WERI-Rb-1 (cell line): ENCODE measurements around the gene GLB1L2.

ENCODE experiments used
- DNase-seq: peaks from one replicate; pipeline ENCODE4 v3.0.0-alpha.2; 2020
- H3K27ac ChIP-seq: fragments of 250-450 bp; sonication (Bioruptor Pico); 2 replicates; pipeline ENCODE4 v1.5.1; 2020; ENCODE audit warnings: mild to moderate bottlenecking, moderate library complexity
- H3K27me3 ChIP-seq: fragments of 250-450 bp; sonication (Bioruptor Pico); 2 replicates; pipeline ENCODE4 v1.5.1; 2021; ENCODE audit warnings: mild to moderate bottlenecking, low read depth, moderate library complexity; ENCODE audit not compliant: insufficient read depth, severe bottlenecking
- H3K36me3 ChIP-seq: fragments of 250-450 bp; sonication (Bioruptor Pico); 2 replicates; pipeline ENCODE4 v1.5.1; 2020; ENCODE audit warnings: mild to moderate bottlenecking, moderate library complexity
- H3K4me3 ChIP-seq: 2 replicates; pipeline ENCODE4 v1.5.1; 2011; ENCODE audit warnings: low read depth, mild to moderate bottlenecking, control low read depth, low read length
- H3K9me3 ChIP-seq: fragments of 250-450 bp; sonication (Bioruptor Pico); 2 replicates; pipeline ENCODE4 v1.5.1; 2021; ENCODE audit warnings: mild to moderate bottlenecking, moderate library complexity; ENCODE audit not compliant: severe bottlenecking
- CTCF ChIP-seq: IDR thresholded peaks from 2 replicates; pipeline ENCODE4 v1.5.1; 2011; ENCODE audit warnings: low read depth, mild to moderate bottlenecking, control low read depth, inconsistent platforms, low read length

GLB1L2 gene

GRCh38 chr11:134350381-134350780 lies 18.6 kb downstream of the GLB1L2 start:
- H3K27me3 ChIP-seq: no peaks in the 10 kb centered on the region
- no peak overlapping the region for H3K27ac ChIP-seq
- H3K4me3 ChIP-seq: no peak overlapping the region
- peaks cover 6% of the 10 kb centered on the region for H3K9me3 ChIP-seq
- peaks cover 16% of the 10 kb centered on the region for H3K36me3 ChIP-seq
- DNase-seq: no peak
- no peak for TF ChIP-seq CTCF

- no peak overlapping the region for H3K27ac ChIP-seq
- peaks cover 6% of the 10 kb centered on the region for H3K9me3 ChIP-seq
- no peak for DNase-seq
- peaks cover 21% of the 10 kb centered on the region for H3K36me3 ChIP-seq
- TF ChIP-seq CTCF: no peak
- no peaks in the 10 kb centered on the region for H3K27me3 ChIP-seq
- no peak overlapping the region for H3K4me3 ChIP-seq
Observed at GRCh38 chr11:134352111-134352510, 20.3 kb downstream of the GLB1L2 start.

- DNase-seq: no peak
- no peak for TF ChIP-seq CTCF
- Histone ChIP-seq H3K27ac (no peak overlapping the region), H3K9me3 (peaks cover 6% of the 10 kb centered on the region), H3K27me3 (no peaks in the 10 kb centered on the region), H3K36me3 (peaks cover 18% of the 10 kb centered on the region), H3K4me3 (no peak overlapping the region)
Observed at GRCh38 chr11:134355136-134355535, 23.3 kb downstream of the GLB1L2 start.

- DNase-seq: no peak
Observed at GRCh38 chr11:134355656-134356055, 23.9 kb downstream of the GLB1L2 start.

GRCh38 chr11:134356656-134357544 lies 25.1 kb downstream of the GLB1L2 start:
- DNase-seq: no peak
- no peak for TF ChIP-seq CTCF
- peaks cover 6% of the 10 kb centered on the region for H3K9me3 ChIP-seq

More at GRCh38 chr11:134355656-134356055, 23.9 kb downstream of the GLB1L2 start:
- Histone ChIP-seq H3K9me3 (peaks cover 6% of the 10 kb centered on the region), H3K27ac (no peak overlapping the region), H3K4me3 (no peak overlapping the region), H3K27me3 (no peaks in the 10 kb centered on the region), H3K36me3 (peaks cover 18% of the 10 kb centered on the region)
- no peak for TF ChIP-seq CTCF

GRCh38 chr11:134357545-134357839 lies 25.7 kb downstream of the GLB1L2 start:
- Histone ChIP-seq H3K27ac (no peak overlapping the region), H3K9me3 (peaks cover 6% of the 10 kb centered on the region), H3K4me3 (no peak overlapping the region), H3K36me3 (peaks cover 15% of the 10 kb centered on the region), H3K27me3 (no peaks in the 10 kb centered on the region)
- TF ChIP-seq CTCF: no peak
- no peak for DNase-seq

More at GRCh38 chr11:134356656-134357544, 25.1 kb downstream of the GLB1L2 start:
- H3K27me3 ChIP-seq: no peaks in the 10 kb centered on the region
- peaks cover 15% of the 10 kb centered on the region for H3K36me3 ChIP-seq
- no peak overlapping the region for H3K27ac ChIP-seq
- no peak overlapping the region for H3K4me3 ChIP-seq
